ENCODE measurements around the gene RAC3.

DNA sequence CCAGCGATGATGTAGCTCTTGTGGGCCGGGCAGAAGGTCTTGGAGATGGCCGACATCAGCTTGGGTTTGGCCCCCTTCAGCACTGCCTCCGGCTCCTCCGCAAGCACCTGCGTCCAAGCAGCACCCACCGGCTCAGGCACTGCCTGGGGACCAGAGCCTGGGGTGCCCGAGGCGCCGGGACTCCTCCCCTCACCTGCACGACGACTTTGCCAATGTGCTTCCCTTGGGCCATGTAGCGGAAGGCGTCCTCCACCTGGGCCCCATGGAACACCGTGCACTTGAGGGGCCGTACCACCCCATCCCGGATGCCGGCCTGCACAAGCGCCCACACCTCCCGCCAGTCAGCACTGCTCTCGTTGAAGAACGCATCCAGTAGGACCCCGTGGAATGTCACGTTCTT lies 51.5 kb downstream of the RAC3 start:
- TF ChIP-seq, protein P1, sequence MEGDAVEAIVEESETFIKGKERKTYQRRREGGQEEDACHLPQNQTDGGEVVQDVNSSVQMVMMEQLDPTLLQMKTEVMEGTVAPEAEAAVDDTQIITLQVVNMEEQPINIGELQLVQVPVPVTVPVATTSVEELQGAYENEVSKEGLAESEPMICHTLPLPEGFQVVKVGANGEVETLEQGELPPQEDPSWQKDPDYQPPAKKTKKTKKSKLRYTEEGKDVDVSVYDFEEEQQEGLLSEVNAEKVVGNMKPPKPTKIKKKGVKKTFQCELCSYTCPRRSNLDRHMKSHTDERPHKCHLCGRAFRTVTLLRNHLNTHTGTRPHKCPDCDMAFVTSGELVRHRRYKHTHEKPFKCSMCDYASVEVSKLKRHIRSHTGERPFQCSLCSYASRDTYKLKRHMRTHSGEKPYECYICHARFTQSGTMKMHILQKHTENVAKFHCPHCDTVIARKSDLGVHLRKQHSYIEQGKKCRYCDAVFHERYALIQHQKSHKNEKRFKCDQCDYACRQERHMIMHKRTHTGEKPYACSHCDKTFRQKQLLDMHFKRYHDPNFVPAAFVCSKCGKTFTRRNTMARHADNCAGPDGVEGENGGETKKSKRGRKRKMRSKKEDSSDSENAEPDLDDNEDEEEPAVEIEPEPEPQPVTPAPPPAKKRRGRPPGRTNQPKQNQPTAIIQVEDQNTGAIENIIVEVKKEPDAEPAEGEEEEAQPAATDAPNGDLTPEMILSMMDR (IDR thresholded peaks at IDR 0.05): no peak
- no peak for TF ChIP-seq POLR2A (IDR thresholded peaks at IDR 0.05)

All from esophagus squamous epithelium (tissue), 4 donors.